ENCODE results near the gene BANP. TPM values are rescaled to one million over a fixed set of nuclear protein-coding genes. Genes with fewer than 3 reads are reported as not detected.
"Not testable (repeated sequence)": the region's sequence is repeated elsewhere in the genome, so short reads cannot be mapped to it uniquely, and the experiment has no call there.

The BANP gene
- total and polyA plus RNA-seq, 2 of the 8 experiments (the other 6 are each of a cell fraction or from before 2014, with no cell fraction given) = 25.8 to 39.8 TPM

DNA sequence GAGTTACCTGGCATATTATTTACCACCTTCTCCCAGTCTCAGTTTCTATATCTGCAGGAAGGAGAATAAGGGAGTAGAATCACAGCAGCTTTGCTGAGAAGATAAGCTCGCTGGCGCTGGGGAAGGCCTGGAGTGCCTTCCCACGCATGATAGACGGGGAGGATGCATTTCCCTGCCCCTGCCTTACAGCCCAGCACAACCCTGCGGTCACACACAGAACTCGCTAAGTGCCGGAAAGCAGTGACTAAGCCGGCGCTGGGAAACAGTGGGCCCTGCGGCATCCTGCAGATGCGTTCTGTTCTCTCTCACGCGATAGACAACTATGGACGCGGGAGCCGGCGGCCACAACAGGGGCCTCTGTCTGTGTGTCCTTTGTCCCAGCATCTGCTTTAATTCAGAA lies 19.7 kb upstream of the BANP start (continued):
- TF ChIP-seq SIX5 (IDR thresholded peaks at IDR 0.05; ENCODE audit: low read depth, low read length) (no peak), NANOG (IDR thresholded peaks at IDR 0.05; ENCODE audit: insufficient read depth, low read depth, low read length, poor library complexity, severe bottlenecking) (no peak)

DNA sequence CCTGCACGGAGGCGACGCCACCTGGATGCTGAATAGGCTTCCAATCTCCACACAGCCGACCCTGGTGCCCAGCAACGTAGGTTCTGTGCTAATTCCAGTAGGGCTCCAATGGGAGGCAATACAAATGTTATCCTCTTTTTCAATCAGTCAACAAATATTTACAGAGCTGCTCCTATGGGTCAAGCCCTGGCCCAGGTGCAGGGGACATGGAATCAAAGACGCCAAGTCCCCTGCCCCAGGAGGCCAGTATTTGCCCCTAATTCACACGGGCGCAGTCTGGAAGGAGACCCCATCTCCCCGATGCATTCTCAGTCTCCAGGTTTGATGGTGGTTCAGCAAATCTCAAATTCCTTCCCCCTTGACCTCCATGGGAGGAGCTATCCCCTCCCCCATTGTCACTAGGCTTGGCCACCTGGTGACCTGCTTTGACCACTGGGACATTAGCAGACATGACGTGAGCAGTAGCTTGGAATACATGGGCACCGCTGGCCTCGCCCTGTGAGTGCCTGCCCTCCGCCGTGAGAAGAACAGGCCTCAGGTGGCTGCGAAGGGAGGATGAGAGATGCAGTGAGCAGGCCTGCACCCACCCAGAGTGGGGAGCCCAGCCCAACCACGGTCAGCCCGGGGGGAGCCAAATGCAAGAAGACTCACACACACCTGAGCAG lies 18.6 kb upstream of the BANP start:
- H2BK15ac ChIP-seq (ENCODE audit: low read length); H3K23me2 ChIP-seq (ENCODE audit: low read depth, low read length); FAIRE-seq; H2BK120ac ChIP-seq (replicated peaks; ENCODE audit: low read depth, low read length); H3K79me2 ChIP-seq (ENCODE audit: control insufficient read depth in 1 of 2, insufficient read depth in 2 of 2, low read length in 2 of 2); H4K5ac ChIP-seq (ENCODE audit: insufficient read length, low read depth, low read length); H3K36me3 ChIP-seq (ENCODE audit: control insufficient read depth in 2 of 4, insufficient read depth in 4 of 4, low read length in 3 of 4); H3K9me3 ChIP-seq (ENCODE audit: insufficient read depth in 2 of 2, low read depth in 1 of 2, low read length in 1 of 2); H3K79me1 ChIP-seq (ENCODE audit: low read depth, low read length); H2BK5ac ChIP-seq (ENCODE audit: low read depth, low read length); H3K9ac ChIP-seq (replicated peaks in 1 of 4; ENCODE audit: extremely low read depth in 1 of 4, low read depth in 3 of 4, low read length in 3 of 4); H2BK12ac ChIP-seq (ENCODE audit: low read depth, low read length); H4K91ac ChIP-seq (replicated peaks; ENCODE audit: insufficient read length, low read length); H4K20me1 ChIP-seq (replicated peaks in 1 of 2; ENCODE audit: control insufficient read depth in 1 of 2, insufficient read depth in 2 of 2, low read length in 2 of 2); H2BK20ac ChIP-seq (ENCODE audit: low read length); H3K56ac ChIP-seq (replicated peaks; ENCODE audit: insufficient read length, low read depth, low read length); H3K23ac ChIP-seq (ENCODE audit: insufficient read length); H3K4ac ChIP-seq (replicated peaks; ENCODE audit: insufficient read length, low read depth, low read length); DNase-seq (ENCODE audit: low read depth in 1 of 2, low spot score in 2 of 2); H3K4me3 ChIP-seq (ENCODE audit: extremely low read depth in 1 of 4, insufficient read depth in 2 of 4, low read depth in 3 of 4, low read length in 4 of 4); H3K27me3 ChIP-seq (replicated peaks in 1 of 4; ENCODE audit: control insufficient read depth in 3 of 4, extremely low read depth in 1 of 4, insufficient read depth in 3 of 4, low read length in 3 of 4); H3K18ac ChIP-seq (ENCODE audit: extremely low read depth, low read length); H3K4me1 ChIP-seq (replicated peaks in 1 of 4; ENCODE audit: control insufficient read depth in 3 of 4, insufficient read depth in 4 of 4, low read length in 3 of 4); H2AFZ ChIP-seq (ENCODE audit: low read length); H3K14ac ChIP-seq (ENCODE audit: insufficient read length); H3K27ac ChIP-seq (ENCODE audit: low read depth, low read length); H2AK5ac ChIP-seq (ENCODE audit: low read depth, low read length); H3K4me2 ChIP-seq (ENCODE audit: insufficient read depth in 1 of 2, low read depth in 2 of 2, low read length in 2 of 2); H4K8ac ChIP-seq (ENCODE audit: extremely low read depth, insufficient read depth, low read length): not testable (repeated sequence)
- ChIA-PET POLR2A (ENCODE audit: partially characterized antibody) (interaction anchor here (1.1 kb wide), 1 partner anchor 24 kb away, joined by 3 read pairs; no protein-coding TSS in a partner anchor), CTCF (ENCODE audit: partially characterized antibody) (interaction anchor here (0.6 to 0.7 kb wide), 2 partner anchors 14 to 18 kb away, joined by 3 read pairs; no protein-coding TSS in a partner anchor)
- WGBS, 2 experiments (ENCODE audit: extremely low coverage in 1 of 2, insufficient coverage in 1 of 2, insufficient read length in 1 of 2, insufficient replicate concordance in 2 of 2, low coverage in 1 of 2, low lambda C conversion rate in 2 of 2, missing lambda C conversion rate in 1 of 2) = 92% methylated on average over 14 of the region's 17 CpGs; no CpG with 5 or more reads in 1 of the 2 experiments
